T-helper 17 cell (primary cell): ENCODE data around the gene PARD3B. TPM values are rescaled to one million over a fixed set of nuclear protein-coding genes. Genes with fewer than 3 reads are reported as not detected.

ENCODE experiments used
- ATAC-seq: fragments of 150-1000 bp; cut with Tn5 transposase; 2 replicates; pipeline ENCODE4 v1.10.0; 2021; ENCODE audit warnings: mild to moderate bottlenecking, moderate library complexity
- DNase-seq, 3 donors: peaks; one replicate each; pipeline versions ENCODE4 v3.0.0 to v3.0.0-alpha.2; 2020 to 2021
- H3K9me3 ChIP-seq: one replicate; pipeline ENCODE4 v1.7.0; 2013; ENCODE audit warnings: low read length, mild to moderate bottlenecking; ENCODE audit not compliant: control insufficient read depth, poor library complexity, severe bottlenecking
- H3K27ac Mint-ChIP-seq: one replicate; pipeline ENCODE4 v1.8.0; 2022; ENCODE audit warnings: mild to moderate bottlenecking, moderate library complexity, mixed read lengths
- H3K27me3 Mint-ChIP-seq: one replicate; pipeline ENCODE4 v1.8.0; 2022; ENCODE audit warnings: mixed read lengths
- H3K36me3 Mint-ChIP-seq: one replicate; pipeline ENCODE4 v1.8.0; 2022; ENCODE audit warnings: low read depth, mixed read lengths
- H3K4me1 Mint-ChIP-seq: one replicate; pipeline ENCODE4 v1.8.0; 2022; ENCODE audit warnings: mild to moderate bottlenecking, mixed read lengths
- H3K4me3 Mint-ChIP-seq: one replicate; pipeline ENCODE4 v1.8.0; 2022; ENCODE audit warnings: mild to moderate bottlenecking, moderate library complexity, mixed read lengths
- total RNA-seq, 4 donors: library from RNA in 2 of 4; stranded (reverse) in 2 of 4; gene quantifications; one replicate each; pipeline ENCODE4 v1.2.3 and lab custom pipeline; 2022 to 2026

Gene PARD3B
- total RNA-seq, 2 donors from 2014 or later = 1.5 to 3.0 TPM

GRCh38 chr2:204583773-204584172 lies 38.5 kb downstream of the PARD3B start:
- no peak for ATAC-seq

GRCh38 chr2:204585930-204586329 lies 40.7 kb downstream of the PARD3B start:
- Mint-ChIP-seq H3K36me3 (no peaks in the 10 kb centered on the region), H3K27me3 (no peaks in the 10 kb centered on the region), H3K4me3 (no peak overlapping the region), H3K4me1 (no peaks in the 10 kb centered on the region), H3K27ac (no peak overlapping the region)
- DNase-seq = no peak
- H3K9me3 ChIP-seq = peaks cover 2% of the 10 kb centered on the region
- no peak for ATAC-seq

More at GRCh38 chr2:204583773-204584172, 38.5 kb downstream of the PARD3B start:
- H3K27me3 Mint-ChIP-seq = no peaks in the 10 kb centered on the region
- no peaks in the 10 kb centered on the region for H3K9me3 ChIP-seq
- no peak overlapping the region for H3K27ac Mint-ChIP-seq
- H3K4me1 Mint-ChIP-seq = no peaks in the 10 kb centered on the region
- H3K36me3 Mint-ChIP-seq = no peaks in the 10 kb centered on the region
- DNase-seq = no peak
- no peak overlapping the region for H3K4me3 Mint-ChIP-seq

GRCh38 chr2:204586444-204587180 lies 41.3 kb downstream of the PARD3B start:
- no peak for ATAC-seq
- no peak for DNase-seq
- H3K4me3 Mint-ChIP-seq = no peak overlapping the region
- peaks cover 2% of the 10 kb centered on the region for H3K9me3 ChIP-seq
- H3K4me1 Mint-ChIP-seq = no peaks in the 10 kb centered on the region
- no peaks in the 10 kb centered on the region for H3K36me3 Mint-ChIP-seq
- no peaks in the 10 kb centered on the region for H3K27me3 Mint-ChIP-seq
- H3K27ac Mint-ChIP-seq = no peak overlapping the region

GRCh38 chr2:204590063-204590462 lies 44.8 kb downstream of the PARD3B start:
- H3K27ac Mint-ChIP-seq = no peak overlapping the region
- H3K9me3 ChIP-seq = peaks cover 2% of the 10 kb centered on the region
- H3K4me3 Mint-ChIP-seq = no peak overlapping the region
- ATAC-seq (no peak), DNase-seq (no peak)
- no peaks in the 10 kb centered on the region for H3K36me3 Mint-ChIP-seq
- H3K27me3 Mint-ChIP-seq = peaks cover 5% of the 10 kb centered on the region
- no peaks in the 10 kb centered on the region for H3K4me1 Mint-ChIP-seq

GRCh38 chr2:204591225-204591624 lies 46.0 kb downstream of the PARD3B start:
- DNase-seq (no peak), ATAC-seq (no peak)
- Mint-ChIP-seq H3K4me3 (no peak overlapping the region), H3K27ac (no peak overlapping the region), H3K27me3 (peaks cover 5% of the 10 kb centered on the region), H3K4me1 (no peaks in the 10 kb centered on the region), H3K36me3 (no peaks in the 10 kb centered on the region)
- peaks cover 2% of the 10 kb centered on the region for H3K9me3 ChIP-seq

GRCh38 chr2:204604061-204604460 lies 58.8 kb downstream of the PARD3B start:
- Mint-ChIP-seq H3K27me3 (peaks cover 27% of the 10 kb centered on the region), H3K4me3 (no peak overlapping the region), H3K36me3 (peaks cover 3% of the 10 kb centered on the region), H3K4me1 (peaks cover 2% of the 10 kb centered on the region), H3K27ac (no peak overlapping the region)
- H3K9me3 ChIP-seq = no peaks in the 10 kb centered on the region
- DNase-seq (no peak), ATAC-seq (no peak)

- peaks cover 3% of the 10 kb centered on the region for H3K36me3 Mint-ChIP-seq
- no peak overlapping the region for H3K4me3 Mint-ChIP-seq
- H3K9me3 ChIP-seq = no peaks in the 10 kb centered on the region
- peaks cover 5% of the 10 kb centered on the region for H3K4me1 Mint-ChIP-seq
- no peak overlapping the region for H3K27ac Mint-ChIP-seq
- no peak for ATAC-seq
- no peak for DNase-seq
- H3K27me3 Mint-ChIP-seq = peaks cover 22% of the 10 kb centered on the region
Observed at GRCh38 chr2:204608237-204608939, 63.1 kb downstream of the PARD3B start.

GRCh38 chr2:204611017-204611631 lies 65.8 kb downstream of the PARD3B start:
- peaks cover 3% of the 10 kb centered on the region for H3K36me3 Mint-ChIP-seq
- ATAC-seq (no peak), DNase-seq (no peak)
- peaks cover 12% of the 10 kb centered on the region for H3K27me3 Mint-ChIP-seq
- H3K4me1 Mint-ChIP-seq = peaks cover 5% of the 10 kb centered on the region
- H3K4me3 Mint-ChIP-seq = no peak overlapping the region
- H3K27ac Mint-ChIP-seq = no peak overlapping the region
- H3K9me3 ChIP-seq = no peaks in the 10 kb centered on the region

GRCh38 chr2:204611764-204612163 lies 66.5 kb downstream of the PARD3B start:
- H3K27ac Mint-ChIP-seq = no peak overlapping the region
- no peaks in the 10 kb centered on the region for H3K9me3 ChIP-seq
- ATAC-seq = no peak
- H3K27me3 Mint-ChIP-seq = peaks cover 11% of the 10 kb centered on the region
- H3K4me3 Mint-ChIP-seq = no peak overlapping the region
- H3K4me1 Mint-ChIP-seq = peaks cover 5% of the 10 kb centered on the region
- no peak for DNase-seq
- H3K36me3 Mint-ChIP-seq = peaks cover 3% of the 10 kb centered on the region

- no peaks in the 10 kb centered on the region for H3K9me3 ChIP-seq
- Mint-ChIP-seq H3K4me3 (no peak overlapping the region), H3K4me1 (peaks cover 2% of the 10 kb centered on the region), H3K27me3 (peaks cover under 1% of the 10 kb centered on the region), H3K27ac (no peak overlapping the region), H3K36me3 (no peaks in the 10 kb centered on the region)
- DNase-seq (no peak), ATAC-seq (no peak)
Observed at GRCh38 chr2:204613635-204614034, 68.4 kb downstream of the PARD3B start.

GRCh38 chr2:204615456-204615855 lies 70.2 kb downstream of the PARD3B start:
- H3K4me1 Mint-ChIP-seq = peaks cover 2% of the 10 kb centered on the region
- DNase-seq = no peak
- H3K27ac Mint-ChIP-seq = no peak overlapping the region
- no peak for ATAC-seq
- no peaks in the 10 kb centered on the region for H3K9me3 ChIP-seq
- H3K27me3 Mint-ChIP-seq = peaks cover 3% of the 10 kb centered on the region
- H3K4me3 Mint-ChIP-seq = no peak overlapping the region
- H3K36me3 Mint-ChIP-seq = no peaks in the 10 kb centered on the region

GRCh38 chr2:204625135-204625534 lies 79.9 kb downstream of the PARD3B start:
- no peaks in the 10 kb centered on the region for H3K36me3 Mint-ChIP-seq
- ATAC-seq = no peak
- no peak overlapping the region for H3K27ac Mint-ChIP-seq
- no peak overlapping the region for H3K4me3 Mint-ChIP-seq
- no peaks in the 10 kb centered on the region for H3K4me1 Mint-ChIP-seq
- no peaks in the 10 kb centered on the region for H3K9me3 ChIP-seq
- peaks cover 18% of the 10 kb centered on the region for H3K27me3 Mint-ChIP-seq
- DNase-seq = no peak

- Mint-ChIP-seq H3K27ac (no peak overlapping the region), H3K27me3 (peaks cover 16% of the 10 kb centered on the region), H3K4me1 (no peaks in the 10 kb centered on the region), H3K36me3 (no peaks in the 10 kb centered on the region), H3K4me3 (no peak overlapping the region)
- DNase-seq (no peak), ATAC-seq (no peak)
- no peaks in the 10 kb centered on the region for H3K9me3 ChIP-seq
Observed at GRCh38 chr2:204628926-204629712, 83.8 kb downstream of the PARD3B start.
